OCI-LY3 (cell line): ENCODE measurements around the gene GRIK2.

Experiments used
- H2AFZ ChIP-seq: fragments of 200-600, 300-600 bp; shearing (Covaris generic); 2 replicates; pipeline ENCODE4 v1.6.0; 2014; ENCODE audit warnings: antibody characterized with exemption, low read depth, low read length
- H3K27ac ChIP-seq: fragments of 200-600, 300-600 bp; sonication (generic); 2 replicates; pipeline ENCODE4 v1.5.1; 2014; ENCODE audit warnings: mild to moderate bottlenecking, low read length, moderate library complexity, mixed read lengths
- H3K27me3 ChIP-seq: fragments of 200-600, 300-600 bp; sonication (generic); 2 replicates; pipeline ENCODE4 v1.6.1; 2014; ENCODE audit warnings: low read depth, low read length, mixed read lengths
- H3K36me3 ChIP-seq: fragments of 200-600, 300-600 bp; sonication (generic); replicated peaks from 2 replicates; pipeline ENCODE3; 2014; ENCODE audit warnings: low read depth, low read length, mixed read lengths
- H3K4me1 ChIP-seq: fragments of 300-600, 200-600 bp; sonication (generic); 2 replicates; pipeline ENCODE4 v1.6.1; 2014; ENCODE audit warnings: low read length, mixed read lengths
- H3K4me2 ChIP-seq: fragments of 200-600, 300-600 bp; sonication (generic); 2 replicates; pipeline ENCODE4 v1.6.1; 2014; ENCODE audit warnings: low read length, mixed read lengths
- H3K4me3 ChIP-seq: fragments of 300-600, 200-600 bp; sonication (generic); 2 replicates; pipeline ENCODE4 v1.5.1; 2014; ENCODE audit warnings: antibody characterized with exemption, mild to moderate bottlenecking, low read length, moderate library complexity
- H3K79me2 ChIP-seq: fragments of 300-600, 200-600 bp; shearing (Covaris generic); 2 replicates; pipeline ENCODE4 v1.6.1; 2014; ENCODE audit warnings: mild to moderate bottlenecking, low read length, mixed read lengths
- H3K9ac ChIP-seq: fragments of 300-600, 200-600 bp; shearing (Covaris generic); 2 replicates; pipeline ENCODE4 v1.6.0; 2014; ENCODE audit warnings: mild to moderate bottlenecking, low read length, moderate library complexity
- H3K9me3 ChIP-seq: fragments of 200-600, 300-600 bp; shearing (Covaris generic); 2 replicates; pipeline ENCODE4 v1.6.1; 2014; ENCODE audit warnings: low read length, mixed read lengths; ENCODE audit not compliant: insufficient read depth
- H4K20me1 ChIP-seq: fragments of 200-600, 300-600 bp; sonication (generic); 2 replicates; pipeline ENCODE4 v1.6.1; 2016; ENCODE audit warnings: low read length, mixed read lengths; ENCODE audit not compliant: insufficient read depth
- EZH2phosphoT487 ChIP-seq: fragments of 200-600 bp; shearing (Covaris generic); IDR thresholded peaks from 2 replicates; pipeline ENCODE4 v1.6.1; 2018; ENCODE audit warnings: antibody characterized with exemption, mixed run types, low read depth
- TF ChIP-seq, protein P1 (sequence below): fragments of 200-600, 300-600 bp; sonication (generic); IDR thresholded peaks from 2 replicates; pipeline ENCODE4 v1.5.1; 2014; ENCODE audit warnings: antibody characterized with exemption, low read length, low read depth

Gene GRIK2

GRCh38 chr6:101830501-101831031 lies 437.1 kb downstream of the GRIK2 start:
- Histone ChIP-seq H3K9me3 (no peaks in the 10 kb centered on the region), H3K4me1 (0 out of 2 replicates have a peak, but pooled peaks cover 6% of the 10 kb centered on the region), H3K4me3 (no peak overlapping the region), H3K9ac (no peak overlapping the region), H3K4me2 (no peak overlapping the region), H4K20me1 (no peaks in the 10 kb centered on the region), H3K36me3 (no peaks in the 10 kb centered on the region), H3K79me2 (no peaks in the 10 kb centered on the region), H3K27ac (no peak overlapping the region), H2AFZ (no peak overlapping the region), H3K27me3 (no peaks in the 10 kb centered on the region)
- TF ChIP-seq, protein P1, sequence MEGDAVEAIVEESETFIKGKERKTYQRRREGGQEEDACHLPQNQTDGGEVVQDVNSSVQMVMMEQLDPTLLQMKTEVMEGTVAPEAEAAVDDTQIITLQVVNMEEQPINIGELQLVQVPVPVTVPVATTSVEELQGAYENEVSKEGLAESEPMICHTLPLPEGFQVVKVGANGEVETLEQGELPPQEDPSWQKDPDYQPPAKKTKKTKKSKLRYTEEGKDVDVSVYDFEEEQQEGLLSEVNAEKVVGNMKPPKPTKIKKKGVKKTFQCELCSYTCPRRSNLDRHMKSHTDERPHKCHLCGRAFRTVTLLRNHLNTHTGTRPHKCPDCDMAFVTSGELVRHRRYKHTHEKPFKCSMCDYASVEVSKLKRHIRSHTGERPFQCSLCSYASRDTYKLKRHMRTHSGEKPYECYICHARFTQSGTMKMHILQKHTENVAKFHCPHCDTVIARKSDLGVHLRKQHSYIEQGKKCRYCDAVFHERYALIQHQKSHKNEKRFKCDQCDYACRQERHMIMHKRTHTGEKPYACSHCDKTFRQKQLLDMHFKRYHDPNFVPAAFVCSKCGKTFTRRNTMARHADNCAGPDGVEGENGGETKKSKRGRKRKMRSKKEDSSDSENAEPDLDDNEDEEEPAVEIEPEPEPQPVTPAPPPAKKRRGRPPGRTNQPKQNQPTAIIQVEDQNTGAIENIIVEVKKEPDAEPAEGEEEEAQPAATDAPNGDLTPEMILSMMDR: no peak
- no peak for TF ChIP-seq EZH2phosphoT487

- no peaks in the 10 kb centered on the region for H4K20me1 ChIP-seq
- no peak overlapping the region for H3K4me3 ChIP-seq
- H3K4me1 ChIP-seq: 0 out of 2 replicates have a peak, but pooled peaks cover 6% of the 10 kb centered on the region
- H3K4me2 ChIP-seq: no peak overlapping the region
- no peaks in the 10 kb centered on the region for H3K36me3 ChIP-seq
- H3K79me2 ChIP-seq: no peaks in the 10 kb centered on the region
- no peaks in the 10 kb centered on the region for H3K27me3 ChIP-seq
- no peak overlapping the region for H3K9ac ChIP-seq
- no peak overlapping the region for H2AFZ ChIP-seq
- no peaks in the 10 kb centered on the region for H3K9me3 ChIP-seq
- TF ChIP-seq, protein P1: no peak
- TF ChIP-seq EZH2phosphoT487: no peak
- no peak overlapping the region for H3K27ac ChIP-seq
These were observed 438.9 kb downstream of the GRIK2 start for GRCh38 chr6:101832371-101832770.

DNA sequence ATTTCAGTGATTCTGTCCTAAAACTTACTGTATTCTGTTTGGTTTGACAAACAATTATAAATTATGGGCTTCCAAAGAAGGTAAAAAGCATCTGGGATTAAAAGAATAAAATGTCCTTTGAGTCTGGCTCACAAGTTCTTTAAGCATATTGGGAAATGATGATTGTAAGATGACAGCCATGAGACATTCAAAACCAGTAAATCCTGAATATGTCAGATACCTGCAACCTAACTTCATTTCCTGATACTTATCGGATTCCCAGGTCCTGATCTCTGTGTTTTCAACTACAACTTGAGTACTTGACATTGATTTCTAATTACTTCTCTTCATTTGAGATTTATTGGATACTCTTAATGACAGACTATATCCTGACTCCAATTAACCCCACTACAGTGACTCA lies 446.6 kb downstream of the GRIK2 start:
- no peaks in the 10 kb centered on the region for H3K27me3 ChIP-seq
- H4K20me1 ChIP-seq: no peaks in the 10 kb centered on the region

DNA sequence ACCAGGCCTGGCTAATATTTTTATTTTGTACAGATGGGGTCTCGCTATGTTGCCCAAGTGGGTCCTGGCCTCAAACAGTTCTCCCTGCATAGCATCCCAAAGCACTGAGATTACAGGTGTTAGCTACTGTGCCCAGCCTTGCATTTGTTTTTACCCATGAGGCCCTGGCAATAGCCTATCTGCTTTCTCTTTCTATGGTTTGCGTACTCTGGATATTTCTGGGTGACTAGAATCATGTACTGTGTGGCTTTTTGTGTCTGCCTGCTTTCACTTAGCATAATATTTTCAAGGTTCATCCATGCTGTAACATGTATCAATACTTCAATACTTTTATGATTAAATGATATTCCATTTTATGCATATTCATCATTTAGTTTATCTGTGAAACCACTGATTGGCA lies 451.7 kb downstream of the GRIK2 start:
- Histone ChIP-seq H3K79me2 (no peaks in the 10 kb centered on the region), H4K20me1 (no peaks in the 10 kb centered on the region), H3K4me2 (no peak overlapping the region), H3K9me3 (no peaks in the 10 kb centered on the region), H3K9ac (no peak overlapping the region), H3K27me3 (no peaks in the 10 kb centered on the region), H2AFZ (no peak overlapping the region), H3K4me3 (no peak overlapping the region), H3K27ac (no peak overlapping the region), H3K36me3 (no peaks in the 10 kb centered on the region), H3K4me1 (peaks cover 10% of the 10 kb centered on the region)
- no peak for TF ChIP-seq EZH2phosphoT487
- TF ChIP-seq, protein P1: no peak

More for the DNA sequence above, 446.6 kb downstream of the GRIK2 start:
- H3K36me3 ChIP-seq: no peaks in the 10 kb centered on the region
- no peak overlapping the region for H3K4me2 ChIP-seq
- no peak for TF ChIP-seq EZH2phosphoT487
- TF ChIP-seq, protein P1: no peak
- no peak overlapping the region for H2AFZ ChIP-seq
- no peak overlapping the region for H3K4me3 ChIP-seq
- H3K9me3 ChIP-seq: no peaks in the 10 kb centered on the region
- H3K79me2 ChIP-seq: no peaks in the 10 kb centered on the region
- H3K9ac ChIP-seq: no peak overlapping the region
- H3K4me1 ChIP-seq: no peaks in the 10 kb centered on the region
- no peak overlapping the region for H3K27ac ChIP-seq
